PC-9 (cell line): ENCODE measurements around the gene GNAS.

Experiments
- EZH2 ChIP-seq: fragments of 200-600 bp; sonication (generic); IDR thresholded peaks from 2 replicates; pipeline ENCODE4 v1.8.0; 2017; ENCODE audit warnings: antibody characterized with exemption, low read depth
- TF ChIP-seq, protein P1 (sequence below): fragments of 200-600 bp; sonication (generic); conservative IDR thresholded peaks from 2 replicates; pipeline ENCODE4 v1.6.1; 2017; ENCODE audit warnings: mixed run types, antibody characterized with exemption, mild to moderate bottlenecking, moderate library complexity

DNA sequence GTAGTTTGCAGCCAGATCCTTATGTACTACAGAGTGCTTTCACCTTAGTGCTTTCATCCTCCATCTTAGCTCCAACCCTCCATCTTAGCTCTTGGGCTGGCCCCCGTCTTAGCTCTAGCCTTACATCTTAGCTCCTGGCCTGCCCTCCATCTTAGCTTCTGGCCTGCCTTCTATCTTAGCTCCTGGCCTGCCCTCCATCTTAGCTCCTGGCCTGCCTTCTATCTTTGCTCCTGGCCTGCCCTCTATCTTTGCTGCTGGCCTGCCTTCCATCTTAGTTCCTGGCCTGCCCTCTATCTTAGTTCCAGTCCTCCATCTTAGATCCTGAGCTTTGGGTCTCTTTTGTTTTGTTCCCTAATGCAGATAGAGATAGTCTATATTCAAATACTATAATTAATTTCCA, 22.0 kb downstream of the GNAS start:
- TF ChIP-seq, protein P1, sequence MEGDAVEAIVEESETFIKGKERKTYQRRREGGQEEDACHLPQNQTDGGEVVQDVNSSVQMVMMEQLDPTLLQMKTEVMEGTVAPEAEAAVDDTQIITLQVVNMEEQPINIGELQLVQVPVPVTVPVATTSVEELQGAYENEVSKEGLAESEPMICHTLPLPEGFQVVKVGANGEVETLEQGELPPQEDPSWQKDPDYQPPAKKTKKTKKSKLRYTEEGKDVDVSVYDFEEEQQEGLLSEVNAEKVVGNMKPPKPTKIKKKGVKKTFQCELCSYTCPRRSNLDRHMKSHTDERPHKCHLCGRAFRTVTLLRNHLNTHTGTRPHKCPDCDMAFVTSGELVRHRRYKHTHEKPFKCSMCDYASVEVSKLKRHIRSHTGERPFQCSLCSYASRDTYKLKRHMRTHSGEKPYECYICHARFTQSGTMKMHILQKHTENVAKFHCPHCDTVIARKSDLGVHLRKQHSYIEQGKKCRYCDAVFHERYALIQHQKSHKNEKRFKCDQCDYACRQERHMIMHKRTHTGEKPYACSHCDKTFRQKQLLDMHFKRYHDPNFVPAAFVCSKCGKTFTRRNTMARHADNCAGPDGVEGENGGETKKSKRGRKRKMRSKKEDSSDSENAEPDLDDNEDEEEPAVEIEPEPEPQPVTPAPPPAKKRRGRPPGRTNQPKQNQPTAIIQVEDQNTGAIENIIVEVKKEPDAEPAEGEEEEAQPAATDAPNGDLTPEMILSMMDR: no peak
- no peak for TF ChIP-seq EZH2
